GM23338 (cell line): Measurements from ENCODE around the gene DOK7. TPM values are rescaled to one million over a fixed set of nuclear protein-coding genes. Genes with fewer than 3 reads are reported as not detected.
A peak's percentile ranks its signal among the peaks of the same experiment; 100 is the strongest.

Experiments
- ATAC-seq: fragments of 200-7000 bp; cut with Tn5 transposase; 3 replicates; pipeline ENCODE4 v1.9.1; 2020
- DNase-seq: peaks from one replicate; pipeline ENCODE4 v3.0.0-alpha.2; 2015; ENCODE audit warnings: low spot score
- H2AFZ ChIP-seq: fragments of 200-600 bp; sonication (generic); 2 replicates; pipeline ENCODE4 v1.8.0; 2016; ENCODE audit warnings: antibody characterized with exemption, mild to moderate bottlenecking, moderate library complexity
- H3F3A ChIP-seq: fragments of 200-600 bp; sonication (generic); replicated peaks from 2 replicates; pipeline ENCODE4 v1.8.0; 2017; ENCODE audit warnings: antibody characterized with exemption, mixed run types, low read depth
- H3K27ac ChIP-seq: fragments of 200-600 bp; sonication (generic); 2 replicates; pipeline ENCODE4 v1.6.1; 2016; ENCODE audit warnings: low read depth
- H3K27me3 ChIP-seq: fragments of 200-600 bp; sonication (generic); 2 replicates; pipeline ENCODE4 v1.8.0; 2016; ENCODE audit warnings: mild to moderate bottlenecking, mixed run types, moderate library complexity; ENCODE audit not compliant: insufficient read depth
- H3K36me3 ChIP-seq: fragments of 200-600 bp; sonication (generic); 2 replicates; pipeline ENCODE4 v1.8.0; 2016; ENCODE audit warnings: mild to moderate bottlenecking; ENCODE audit not compliant: insufficient read depth
- H3K4me1 ChIP-seq: fragments of 200-600 bp; sonication (generic); 2 replicates; pipeline ENCODE4 v1.8.0; 2016; ENCODE audit warnings: mild to moderate bottlenecking, moderate library complexity; ENCODE audit not compliant: insufficient read depth
- H3K4me2 ChIP-seq: fragments of 200-600 bp; sonication (generic); 2 replicates; pipeline ENCODE4 v1.7.1; 2017; ENCODE audit warnings: mixed run types
- H3K4me3 ChIP-seq: fragments of 200-600 bp; sonication (generic); 2 replicates; pipeline ENCODE4 v1.6.1; 2016; ENCODE audit warnings: mixed run types
- H3K79me2 ChIP-seq: fragments of 200-600 bp; sonication (generic); replicated peaks from 2 replicates; pipeline ENCODE4 v1.8.0; 2017; ENCODE audit warnings: mild to moderate bottlenecking; ENCODE audit not compliant: insufficient read depth
- H3K9me2 ChIP-seq: fragments of 200-600 bp; sonication (generic); 2 replicates; pipeline ENCODE4 v1.8.0; 2017; ENCODE audit not compliant: insufficient read depth
- H4K20me1 ChIP-seq: fragments of 200-600 bp; sonication (generic); replicated peaks from 2 replicates; pipeline ENCODE4 v1.8.0; 2017; ENCODE audit warnings: mild to moderate bottlenecking; ENCODE audit not compliant: insufficient read depth
- H3K27ac Mint-ChIP-seq: 2 replicates; pipeline ENCODE4 v1.8.0; 2020; ENCODE audit warnings: inconsistent platforms, mild to moderate bottlenecking, moderate library complexity, mixed read lengths
- H3K27me3 Mint-ChIP-seq: 3 replicates; pipeline ENCODE4 v1.8.0; 2022; ENCODE audit warnings: low read depth, mild to moderate bottlenecking, moderate library complexity, mixed read lengths, inconsistent platforms; ENCODE audit not compliant: insufficient read depth, poor library complexity
- H3K36me3 Mint-ChIP-seq: 3 replicates; pipeline ENCODE4 v1.8.0; 2021; ENCODE audit warnings: low read depth, mild to moderate bottlenecking, inconsistent platforms, moderate library complexity, mixed read lengths
- H3K4me1 Mint-ChIP-seq: 3 replicates; pipeline ENCODE4 v1.8.0; 2020; ENCODE audit warnings: mild to moderate bottlenecking, inconsistent platforms, mixed read lengths
- H3K4me3 Mint-ChIP-seq: 3 replicates; pipeline ENCODE4 v1.8.0; 2021; ENCODE audit warnings: moderate library complexity, mild to moderate bottlenecking, inconsistent platforms, mixed read lengths
- H3K9me3 Mint-ChIP-seq: 3 replicates; pipeline ENCODE4 v1.8.0; 2020; ENCODE audit warnings: moderate library complexity, mild to moderate bottlenecking, inconsistent platforms, mixed read lengths
- CTCF ChIP-seq, 2 experiments: fragments of 200-600 bp in 1 of 2; sonication (generic) in 1 of 2; conservative IDR thresholded peaks; 2 replicates each; pipeline versions ENCODE4 v1.5.1 to v1.6.1; 2016 to 2017; ENCODE audit warnings: antibody characterized with exemption in 2 of 2, low read depth in 2 of 2, mild to moderate bottlenecking in 2 of 2, moderate library complexity in 1 of 2
- POLR2AphosphoS5 ChIP-seq: IDR thresholded peaks from 2 replicates; pipeline ENCODE4 v1.6.1; 2016; ENCODE audit warnings: antibody characterized with exemption, low read depth
- polyA plus RNA-seq: library from polyadenylated mRNA; unstranded; fragments of >200 nt; fragmentation: Nextera tagmentation; extraction: Ambion mirVana; gene quantifications from 2 replicates; pipeline ENCODE4 v1.2.1, GENCODE V29; 2016
- total RNA-seq: library from RNA; depleted of rRNA; stranded (reverse); fragments of >200 nt; shearing (Covaris generic); gene quantifications from 2 replicates; pipeline ENCODE4 v1.2.3, GENCODE V29; 2014
- TF ChIP-seq, protein P1 (sequence below): fragments of 250-450 bp; sonication (Bioruptor Pico); IDR thresholded peaks from 2 replicates; pipeline ENCODE4 v1.5.0; 2020; ENCODE audit warnings: mild to moderate bottlenecking, moderate library complexity

DOK7 gene
- total and polyA plus RNA-seq, 2 experiments from 2014 or later, result 0.34 to 0.52 TPM

- ATAC-seq, result peak; percentile 46
- no peak overlapping the region for H3K27ac ChIP-seq
These were observed 30.8 kb downstream of the DOK7 start for GRCh38 chr4:3493720-3494461.

More at GRCh38 chr4:3493720-3494461, 30.8 kb downstream of the DOK7 start:
- H3K27me3 Mint-ChIP-seq, result peaks cover 80% of the 10 kb centered on the region
- no peaks in the 10 kb centered on the region for H3K79me2 ChIP-seq
- H3K27me3 ChIP-seq, result peaks cover 91% of the 10 kb centered on the region
- DNase-seq, result no peak
- no peaks in the 10 kb centered on the region for H3K9me2 ChIP-seq
- peaks cover 7% of the 10 kb centered on the region for H3K4me1 Mint-ChIP-seq
- H4K20me1 ChIP-seq, result no peaks in the 10 kb centered on the region; the same call in 1 of the 2 replicates
- no peaks in the 10 kb centered on the region for H3K36me3 Mint-ChIP-seq
- no peak overlapping the region for H3K4me3 ChIP-seq
- no peak overlapping the region for H3K4me3 Mint-ChIP-seq
- H3K9me3 Mint-ChIP-seq, result peaks cover 4% of the 10 kb centered on the region
- H3K36me3 ChIP-seq, result no peaks in the 10 kb centered on the region
- no peak overlapping the region for H2AFZ ChIP-seq
- no peak overlapping the region for H3K27ac Mint-ChIP-seq
- no peak overlapping the region for H3K4me2 ChIP-seq
- no peak for TF ChIP-seq CTCF (conservative IDR thresholded peaks at IDR 0.05; ENCODE audit: low read depth in 2 of 2)
- TF ChIP-seq, protein P1, sequence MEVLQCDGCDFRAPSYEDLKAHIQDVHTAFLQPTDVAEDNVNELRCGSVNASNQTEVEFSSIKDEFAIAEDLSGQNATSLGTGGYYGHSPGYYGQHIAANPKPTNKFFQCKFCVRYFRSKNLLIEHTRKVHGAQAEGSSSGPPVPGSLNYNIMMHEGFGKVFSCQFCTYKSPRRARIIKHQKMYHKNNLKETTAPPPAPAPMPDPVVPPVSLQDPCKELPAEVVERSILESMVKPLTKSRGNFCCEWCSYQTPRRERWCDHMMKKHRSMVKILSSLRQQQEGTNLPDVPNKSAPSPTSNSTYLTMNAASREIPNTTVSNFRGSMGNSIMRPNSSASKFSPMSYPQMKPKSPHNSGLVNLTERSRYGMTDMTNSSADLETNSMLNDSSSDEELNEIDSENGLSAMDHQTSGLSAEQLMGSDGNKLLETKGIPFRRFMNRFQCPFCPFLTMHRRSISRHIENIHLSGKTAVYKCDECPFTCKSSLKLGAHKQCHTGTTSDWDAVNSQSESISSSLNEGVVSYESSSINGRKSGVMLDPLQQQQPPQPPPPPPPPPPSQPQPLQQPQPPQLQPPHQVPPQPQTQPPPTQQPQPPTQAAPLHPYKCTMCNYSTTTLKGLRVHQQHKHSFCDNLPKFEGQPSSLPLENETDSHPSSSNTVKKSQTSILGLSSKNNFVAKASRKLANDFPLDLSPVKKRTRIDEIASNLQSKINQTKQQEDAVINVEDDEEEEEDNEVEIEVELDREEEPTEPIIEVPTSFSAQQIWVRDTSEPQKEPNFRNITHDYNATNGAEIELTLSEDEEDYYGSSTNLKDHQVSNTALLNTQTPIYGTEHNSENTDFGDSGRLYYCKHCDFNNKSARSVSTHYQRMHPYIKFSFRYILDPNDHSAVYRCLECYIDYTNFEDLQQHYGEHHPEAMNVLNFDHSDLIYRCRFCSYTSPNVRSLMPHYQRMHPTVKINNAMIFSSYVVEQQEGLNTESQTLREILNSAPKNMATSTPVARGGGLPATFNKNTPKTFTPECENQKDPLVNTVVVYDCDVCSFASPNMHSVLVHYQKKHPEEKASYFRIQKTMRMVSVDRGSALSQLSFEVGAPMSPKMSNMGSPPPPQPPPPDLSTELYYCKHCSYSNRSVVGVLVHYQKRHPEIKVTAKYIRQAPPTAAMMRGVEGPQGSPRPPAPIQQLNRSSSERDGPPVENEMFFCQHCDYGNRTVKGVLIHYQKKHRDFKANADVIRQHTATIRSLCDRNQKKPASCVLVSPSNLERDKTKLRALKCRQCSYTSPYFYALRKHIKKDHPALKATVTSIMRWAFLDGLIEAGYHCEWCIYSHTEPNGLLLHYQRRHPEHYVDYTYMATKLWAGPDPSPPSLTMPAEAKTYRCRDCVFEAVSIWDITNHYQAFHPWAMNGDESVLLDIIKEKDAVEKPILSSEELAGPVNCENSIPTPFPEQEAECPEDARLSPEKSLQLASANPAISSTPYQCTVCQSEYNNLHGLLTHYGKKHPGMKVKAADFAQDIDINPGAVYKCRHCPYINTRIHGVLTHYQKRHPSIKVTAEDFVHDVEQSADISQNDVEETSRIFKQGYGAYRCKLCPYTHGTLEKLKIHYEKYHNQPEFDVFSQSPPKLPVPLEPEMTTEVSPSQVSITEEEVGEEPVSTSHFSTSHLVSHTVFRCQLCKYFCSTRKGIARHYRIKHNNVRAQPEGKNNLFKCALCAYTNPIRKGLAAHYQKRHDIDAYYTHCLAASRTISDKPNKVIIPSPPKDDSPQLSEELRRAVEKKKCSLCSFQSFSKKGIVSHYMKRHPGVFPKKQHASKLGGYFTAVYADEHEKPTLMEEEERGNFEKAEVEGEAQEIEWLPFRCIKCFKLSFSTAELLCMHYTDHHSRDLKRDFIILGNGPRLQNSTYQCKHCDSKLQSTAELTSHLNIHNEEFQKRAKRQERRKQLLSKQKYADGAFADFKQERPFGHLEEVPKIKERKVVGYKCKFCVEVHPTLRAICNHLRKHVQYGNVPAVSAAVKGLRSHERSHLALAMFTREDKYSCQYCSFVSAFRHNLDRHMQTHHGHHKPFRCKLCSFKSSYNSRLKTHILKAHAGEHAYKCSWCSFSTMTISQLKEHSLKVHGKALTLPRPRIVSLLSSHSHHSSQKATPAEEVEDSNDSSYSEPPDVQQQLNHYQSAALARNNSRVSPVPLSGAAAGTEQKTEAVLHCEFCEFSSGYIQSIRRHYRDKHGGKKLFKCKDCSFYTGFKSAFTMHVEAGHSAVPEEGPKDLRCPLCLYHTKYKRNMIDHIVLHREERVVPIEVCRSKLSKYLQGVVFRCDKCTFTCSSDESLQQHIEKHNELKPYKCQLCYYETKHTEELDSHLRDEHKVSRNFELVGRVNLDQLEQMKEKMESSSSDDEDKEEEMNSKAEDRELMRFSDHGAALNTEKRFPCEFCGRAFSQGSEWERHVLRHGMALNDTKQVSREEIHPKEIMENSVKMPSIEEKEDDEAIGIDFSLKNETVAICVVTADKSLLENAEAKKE (CRISPR knock-in tag), result no peak
- 0 out of 2 replicates have a peak, but pooled peaks have one; percentile 8 for TF ChIP-seq POLR2AphosphoS5
- H3K4me1 ChIP-seq, result no peaks in the 10 kb centered on the region
- no peaks in the 10 kb centered on the region for H3F3A ChIP-seq
